SK-N-SH (cell line): ENCODE data around the gene ZFP2. TPM values are rescaled to one million over a fixed set of nuclear protein-coding genes. Genes with fewer than 3 reads are reported as not detected.

Experiments
- CTCF ChIA-PET: fragments of 300-600, 350-600 bp; formaldehyde crosslinking; extraction: SDS; loops from one replicate; lab custom pipeline; 2021; lab: Yijun Ruan, JAX
- POLR2A ChIA-PET: fragments of 350-600 bp; sonication (Branson Sonifier 250); formaldehyde crosslinking; extraction: SDS; loops from one replicate; lab custom pipeline; 2020; ENCODE audit warnings: antibody characterized with exemption, inconsistent platforms; lab: Yijun Ruan, JAX
- DNase-seq: peaks from one replicate; pipeline ENCODE4 v3.0.0; 2012
- H2AFZ ChIP-seq: fragments of 200-600 bp; sonication (generic); 2 replicates; pipeline ENCODE4 v1.8.1; 2016; ENCODE audit warnings: antibody characterized with exemption, mild to moderate bottlenecking, low read depth
- H3F3A ChIP-seq: fragments of 200-600 bp; sonication (generic); replicated peaks from 2 replicates; pipeline ENCODE3; 2016; ENCODE audit warnings: antibody characterized with exemption, mild to moderate bottlenecking; ENCODE audit not compliant: insufficient read depth
- H3K27ac ChIP-seq, 2 experiments: fragments of 200-500 bp in 1 of 2; fragments of 200-600 bp in 1 of 2; sonication (Bioruptor generic) in 1 of 2; sonication (generic), shearing (Covaris generic) in 1 of 2; 2 replicates each; pipeline versions ENCODE4 v1.5.1 to v1.6.1; 2014 to 2016; ENCODE audit warnings: low read depth in 2 of 2, inconsistent platforms in 1 of 2, low read length in 1 of 2, mild to moderate bottlenecking in 1 of 2, mixed read lengths in 1 of 2
- H3K27me3 ChIP-seq: fragments of 200-600 bp; sonication (generic), shearing (Covaris generic); 2 replicates; pipeline ENCODE4 v1.6.1; 2016; ENCODE audit warnings: mixed run types; ENCODE audit not compliant: insufficient read depth
- H3K36me3 ChIP-seq, 2 experiments: fragments of 200-500 bp in 1 of 2; fragments of 200-600 bp in 1 of 2; sonication (Bioruptor generic) in 1 of 2; sonication (generic) in 1 of 2; replicated peaks in 1 of 2; 2 replicates each; pipeline versions ENCODE3 to v1.5.1; 2014 to 2016; ENCODE audit warnings: low read length in 1 of 2, mild to moderate bottlenecking in 1 of 2; ENCODE audit not compliant: insufficient read depth in 2 of 2, control insufficient read depth in 1 of 2
- H3K4me1 ChIP-seq, 2 experiments: fragments of 200-500 bp in 1 of 2; fragments of 200-600 bp in 1 of 2; sonication (Bioruptor generic) in 1 of 2; sonication (generic), shearing (Covaris generic) in 1 of 2; 2 replicates each; pipeline versions ENCODE4 v1.5.1 to v1.6.1; 2014 to 2016; ENCODE audit warnings: low read depth in 1 of 2, low read length in 1 of 2, mixed run types in 1 of 2; ENCODE audit not compliant: insufficient read depth in 2 of 2, control insufficient read depth in 1 of 2
- H3K4me2 ChIP-seq: fragments of 200-600 bp; sonication (generic), shearing (Covaris generic); 2 replicates; pipeline ENCODE4 v1.6.1; 2017; ENCODE audit warnings: mixed run types
- H3K4me3 ChIP-seq, 2 experiments: fragments of 200-500 bp in 1 of 2; fragments of 200-600 bp in 1 of 2; sonication (Bioruptor generic) in 1 of 2; sonication (generic), shearing (Covaris generic) in 1 of 2; 2 replicates each; pipeline versions ENCODE4 v1.5.1 to v1.8.1; 2014 to 2016; ENCODE audit warnings: low read depth in 2 of 2, inconsistent platforms in 1 of 2, low read length in 1 of 2, mild to moderate bottlenecking in 1 of 2, mixed read lengths in 1 of 2, moderate library complexity in 1 of 2
- H3K79me2 ChIP-seq: fragments of 200-600 bp; sonication (generic); 2 replicates; pipeline ENCODE4 v1.8.1; 2017; ENCODE audit warnings: mild to moderate bottlenecking; ENCODE audit not compliant: insufficient read depth
- H3K9ac ChIP-seq: fragments of 200-600 bp; sonication (generic); 2 replicates; pipeline ENCODE4 v1.6.1; 2017; ENCODE audit warnings: mixed run types
- H3K9me2 ChIP-seq: fragments of 200-600 bp; sonication (generic); 2 replicates; pipeline ENCODE4 v1.6.1; 2017; ENCODE audit warnings: mixed run types
- H3K9me3 ChIP-seq: fragments of 200-600 bp; sonication (generic); 2 replicates; pipeline ENCODE4 v1.6.1; 2017; ENCODE audit warnings: mixed run types, mild to moderate bottlenecking, moderate library complexity
- H4K20me1 ChIP-seq: fragments of 200-600 bp; sonication (generic); 2 replicates; pipeline ENCODE4 v1.6.1; 2017; ENCODE audit warnings: mild to moderate bottlenecking, mixed run types; ENCODE audit not compliant: insufficient read depth
- CHD2 ChIP-seq: fragments of 150-350 bp; IDR thresholded peaks from 2 replicates; pipeline ENCODE4 v1.6.1; 2018; ENCODE audit warnings: low read length; ENCODE audit not compliant: partially characterized antibody
- ELF1 ChIP-seq: IDR thresholded peaks from 2 replicates; pipeline ENCODE4 v1.4.0; 2012
- FOSL2 ChIP-seq: IDR thresholded peaks from 2 replicates; pipeline ENCODE4 v1.4.0; 2012; ENCODE audit warnings: low read depth, mild to moderate bottlenecking, moderate library complexity, borderline replicate concordance
- MXI1 ChIP-seq: IDR thresholded peaks from 2 replicates; pipeline ENCODE4 v1.6.1; 2012; ENCODE audit warnings: mild to moderate bottlenecking, low read depth, low read length, improper control_type of control experiment
- NFIC ChIP-seq: IDR thresholded peaks from 2 replicates; pipeline ENCODE4 v1.4.0; 2012; ENCODE audit warnings: borderline replicate concordance
- NRF1 ChIP-seq: IDR thresholded peaks from 2 replicates; pipeline ENCODE4 v1.6.1; 2012; ENCODE audit warnings: low read depth, mild to moderate bottlenecking, low read length
- PBX3 ChIP-seq: IDR thresholded peaks from 2 replicates; pipeline ENCODE4; 2012
- POLR2AphosphoS5 ChIP-seq: IDR thresholded peaks from 2 replicates; pipeline ENCODE4 v1.6.1; 2012; ENCODE audit warnings: low read depth, low read length
- RAD21 ChIP-seq: IDR thresholded peaks from 2 replicates; pipeline ENCODE4 v1.6.1; 2012; ENCODE audit warnings: mild to moderate bottlenecking, low read length
- RCOR1 ChIP-seq: fragments of 150-350 bp; IDR thresholded peaks from 2 replicates; pipeline ENCODE4 v1.6.1; 2017; ENCODE audit warnings: antibody characterized with exemption, low read length
- RXRA ChIP-seq: IDR thresholded peaks from 2 replicates; pipeline ENCODE4 v1.4.0; 2012; ENCODE audit warnings: low read depth, mild to moderate bottlenecking, borderline replicate concordance
- YY1 ChIP-seq: IDR thresholded peaks from 2 replicates; pipeline ENCODE4 v1.4.0; 2012; ENCODE audit warnings: low read depth, mild to moderate bottlenecking
- ZBTB33 ChIP-seq: IDR thresholded peaks from 2 replicates; pipeline ENCODE4 v1.4.0; 2012; ENCODE audit warnings: low read depth, borderline replicate concordance
- whole genome bisulfite sequencing: methylation state at CpG from one replicate; pipeline ENCODE4 v1.1.6; 2017; ENCODE audit warnings: low lambda C conversion rate; 5-methylcytosine and 5-hydroxymethylcytosine counted together
- polyA plus RNA-seq, 3 experiments: library from polyadenylated mRNA; depleted of rRNA; stranded (reverse); fragments of >200 nt; gene quantifications; 2 replicates each; pipeline ENCODE4 v1.2.3, GENCODE V29; 2012

The ZFP2 gene
- 0.29 and 0.33 TPM in 2 replicates for polyA plus RNA-seq (2012; rRNA removed)
- 0.34 and 0.35 TPM in 2 replicates for polyA plus RNA-seq (2012; cell fraction: cytosol; rRNA removed)
- polyA plus RNA-seq (2012; cell fraction: nucleus; rRNA removed), result 0.42 and 0.61 TPM in 2 replicates

- Histone ChIP-seq H3K9me3 (no peaks in the 10 kb centered on the region), H3K79me2 (no peaks in the 10 kb centered on the region), H3K4me2 (peak within 1 kb of the TSS; percentile 73), H3K9ac (peak within 1 kb of the TSS; percentile 65), H3K9me2 (no peaks in the 10 kb centered on the region), H4K20me1 (no peaks in the 10 kb centered on the region), H3K27ac (peak within 1 kb of the TSS in 1 of 2 experiments; percentile 86; a peak in 2 of 4 replicates), H3F3A (no peaks in the 10 kb centered on the region), H2AFZ (peak within 1 kb of the TSS; percentile 93; the same call in 1 of the 2 replicates), H3K36me3 (peaks cover 0 to 3% of the 10 kb centered on the region in 2 experiments), H3K27me3 (no peaks in the 10 kb centered on the region), H3K4me3 (peak within 1 kb of the TSS; percentile 71 to 73), H3K4me1 (no peaks in the 10 kb centered on the region)
- DNase-seq, result peak; percentile 89
- TF ChIP-seq CHD2 (peak; percentile 72), ELF1 (no peak), MXI1 (peak; percentile 52; the same call in 1 of the 2 replicates), POLR2AphosphoS5 (peak; percentile 51; the same call in 1 of the 2 replicates), YY1 (no peak), RXRA (no peak), ZBTB33 (0 out of 2 replicates have a peak, but pooled peaks have one; percentile 23), RCOR1 (peak; percentile 20; the same call in 1 of the 2 replicates), NFIC (no peak), FOSL2 (no peak)
- CTCF ChIA-PET, result interaction anchor here (0.9 to 1.3 kb wide), 4 partner anchors 32 to 306 kb away, joined by 3 read pairs; partner anchors contain the start of genes COL23A1 and ZNF354B
- POLR2A ChIA-PET, result interaction anchor here (0.5 to 2.1 kb wide), 5 partner anchors 36 to 270 kb away, joined by 3 to 8 read pairs (median 5); partner anchors contain the start of genes ZNF354B, ZNF354C, ZNF454 and ZNF879
- WGBS, result 9% methylated on average over 33 of the region's 79 CpGs
Observed at GRCh38 chr5:178895615-178896571, at the start of gene ZFP2. Gene ZFP2 (plus strand): TSS chr5:178895913. CDS start chr5:178931314, 35,401 bp downstream.

- no peaks in the 10 kb centered on the region for H3K36me3 ChIP-seq
- no peak overlapping the region for H3K9ac ChIP-seq
- no peaks in the 10 kb centered on the region; a peak in 1 of 4 replicates for H3K4me1 ChIP-seq
- H3K79me2 ChIP-seq, result no peaks in the 10 kb centered on the region
- DNase-seq, result no peak
- no peak for TF ChIP-seq RAD21
- TF ChIP-seq PBX3, result no peak
- TF ChIP-seq NRF1, result no peak
- no peak overlapping the region for H3K4me3 ChIP-seq
- 69% methylated on average over 5 of the region's 5 CpGs for WGBS
- H3K9me2 ChIP-seq, result no peaks in the 10 kb centered on the region
- POLR2A ChIA-PET, result no interaction called here
- H4K20me1 ChIP-seq, result no peaks in the 10 kb centered on the region
- no peak overlapping the region for H3K27ac ChIP-seq
- H3K9me3 ChIP-seq, result no peaks in the 10 kb centered on the region
- H3F3A ChIP-seq, result no peaks in the 10 kb centered on the region
- no peaks in the 10 kb centered on the region for H3K27me3 ChIP-seq
- CTCF ChIA-PET, result no interaction called here
- no peak overlapping the region for H3K4me2 ChIP-seq
- H2AFZ ChIP-seq, result no peak overlapping the region
Observed at GRCh38 chr5:178849316-178849715, 46.4 kb upstream of the ZFP2 start.
